ENCODE measurements around the gene BAHCC1.

BAHCC1 gene

GRCh38 chr17:81413497-81414135 lies 18.4 kb downstream of the BAHCC1 start:
- H3K4me3 ChIP-seq (ENCODE audit: low read length, poor library complexity, severe bottlenecking), result no peak overlapping the region
- H3K9me2 ChIP-seq (replicated peaks; ENCODE audit: low read depth, low read length), result no peaks in the 10 kb centered on the region
- H3K36me3 ChIP-seq (ENCODE audit: insufficient read depth, low read length), result peaks cover 6% of the 10 kb centered on the region; the same call in 1 of the 2 replicates
- H3K9ac ChIP-seq (ENCODE audit: low read depth, low read length, poor library complexity, severe bottlenecking), result no peak overlapping the region
- H3K9me3 ChIP-seq (ENCODE audit: insufficient read depth, low read depth, low read length), result no peaks in the 10 kb centered on the region
- no peaks in the 10 kb centered on the region for H3K27me3 ChIP-seq (ENCODE audit: insufficient read depth, low read length, poor library complexity, severe bottlenecking)
- no peaks in the 10 kb centered on the region for H3F3A ChIP-seq (ENCODE audit: low read depth)
- H4K20me1 ChIP-seq (ENCODE audit: insufficient read depth, low read length, poor library complexity, severe bottlenecking), result peaks cover 72% of the 10 kb centered on the region
- no peak overlapping the region for H3K4me2 ChIP-seq (ENCODE audit: low read depth, low read length, poor library complexity, severe bottlenecking)
- TF ChIP-seq EZH2phosphoT487 (IDR thresholded peaks at IDR 0.05; ENCODE audit: borderline replicate concordance), result no peak
- no peak for TF ChIP-seq CTCF (conservative IDR thresholded peaks at IDR 0.05; ENCODE audit: low read length)
- H3K4me1 ChIP-seq (ENCODE audit: insufficient read depth, low read length, poor library complexity, severe bottlenecking), result no peaks in the 10 kb centered on the region
- H3K79me2 ChIP-seq (ENCODE audit: insufficient read depth, low read length), result peaks cover 99% of the 10 kb centered on the region
- no peak overlapping the region for H2AFZ ChIP-seq (ENCODE audit: low read length)

GRCh38 chr17:81414756-81415516 lies 19.7 kb downstream of the BAHCC1 start:
- H2AFZ ChIP-seq (ENCODE audit: low read length), result no peak overlapping the region
- H3K9me3 ChIP-seq (ENCODE audit: insufficient read depth, low read depth, low read length), result no peaks in the 10 kb centered on the region
- H3F3A ChIP-seq (ENCODE audit: low read depth), result no peaks in the 10 kb centered on the region
- TF ChIP-seq EZH2phosphoT487 (IDR thresholded peaks at IDR 0.05; ENCODE audit: borderline replicate concordance) (no peak), CTCF (conservative IDR thresholded peaks at IDR 0.05; ENCODE audit: low read length) (no peak)
- H3K9me2 ChIP-seq (replicated peaks; ENCODE audit: low read depth, low read length), result no peaks in the 10 kb centered on the region
- no peak overlapping the region for H3K4me2 ChIP-seq (ENCODE audit: low read depth, low read length, poor library complexity, severe bottlenecking)
- peaks cover 64% of the 10 kb centered on the region for H4K20me1 ChIP-seq (ENCODE audit: insufficient read depth, low read length, poor library complexity, severe bottlenecking)
- H3K4me1 ChIP-seq (ENCODE audit: insufficient read depth, low read length, poor library complexity, severe bottlenecking), result no peaks in the 10 kb centered on the region
- no peak overlapping the region for H3K9ac ChIP-seq (ENCODE audit: low read depth, low read length, poor library complexity, severe bottlenecking)
- peaks cover 9% of the 10 kb centered on the region; the same call in 1 of the 2 replicates for H3K36me3 ChIP-seq (ENCODE audit: insufficient read depth, low read length)
- H3K79me2 ChIP-seq (ENCODE audit: insufficient read depth, low read length), result peaks cover 98% of the 10 kb centered on the region
- H3K27me3 ChIP-seq (ENCODE audit: insufficient read depth, low read length, poor library complexity, severe bottlenecking), result no peaks in the 10 kb centered on the region
- no peak overlapping the region for H3K4me3 ChIP-seq (ENCODE audit: low read length, poor library complexity, severe bottlenecking)

- Histone ChIP-seq H3K9me2 (replicated peaks; ENCODE audit: low read depth, low read length) (no peaks in the 10 kb centered on the region), H2AFZ (ENCODE audit: low read length) (no peak overlapping the region), H3K79me2 (ENCODE audit: insufficient read depth, low read length) (peaks cover 98% of the 10 kb centered on the region), H3K9me3 (ENCODE audit: insufficient read depth, low read depth, low read length) (no peaks in the 10 kb centered on the region), H3F3A (ENCODE audit: low read depth) (no peaks in the 10 kb centered on the region), H3K4me2 (ENCODE audit: low read depth, low read length, poor library complexity, severe bottlenecking) (no peak overlapping the region), H3K36me3 (ENCODE audit: insufficient read depth, low read length) (peaks cover 14% of the 10 kb centered on the region; the same call in 1 of the 2 replicates), H4K20me1 (ENCODE audit: insufficient read depth, low read length, poor library complexity, severe bottlenecking) (peaks cover 60% of the 10 kb centered on the region), H3K4me1 (ENCODE audit: insufficient read depth, low read length, poor library complexity, severe bottlenecking) (no peaks in the 10 kb centered on the region), H3K27me3 (ENCODE audit: insufficient read depth, low read length, poor library complexity, severe bottlenecking) (no peaks in the 10 kb centered on the region), H3K9ac (ENCODE audit: low read depth, low read length, poor library complexity, severe bottlenecking) (no peak overlapping the region), H3K4me3 (ENCODE audit: low read length, poor library complexity, severe bottlenecking) (no peak overlapping the region)
- no peak for TF ChIP-seq CTCF (conservative IDR thresholded peaks at IDR 0.05; ENCODE audit: low read length)
- no peak for TF ChIP-seq EZH2phosphoT487 (IDR thresholded peaks at IDR 0.05; ENCODE audit: borderline replicate concordance)
Measured at GRCh38 chr17:81415681-81416080, 20.4 kb downstream of the BAHCC1 start.
